Hematopoietic multipotent progenitor cell treated with erythropoietin and hydrocortisone succinate and interleukin-3 and kit ligand, for 8 days (in vitro differentiated cells): Measurements from ENCODE around the gene BTG4.

ENCODE experiments used
- DNase-seq: peaks from one replicate; pipeline ENCODE4 v3.0.0-alpha.2; 2015

BTG4 gene

DNA sequence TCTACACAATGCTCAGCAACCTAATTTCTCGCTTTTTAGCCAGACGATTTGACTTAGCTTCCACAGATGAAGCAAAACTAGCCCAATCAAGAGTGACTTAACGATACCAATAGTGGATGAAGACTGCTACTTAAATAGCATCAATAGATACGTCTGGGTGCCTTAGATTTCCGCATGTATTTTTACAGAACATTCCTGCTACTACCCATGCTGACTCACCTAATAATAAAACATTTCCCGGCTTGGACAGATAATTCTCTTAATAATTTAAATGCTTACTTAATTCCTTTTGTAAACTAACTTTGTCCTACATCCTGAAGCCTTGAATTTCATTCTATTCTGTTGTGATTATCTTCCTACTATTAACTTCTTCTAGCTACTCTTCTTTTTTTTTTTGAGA is 23.1 kb upstream of the BTG4 start:
- no peak for DNase-seq

DNA sequence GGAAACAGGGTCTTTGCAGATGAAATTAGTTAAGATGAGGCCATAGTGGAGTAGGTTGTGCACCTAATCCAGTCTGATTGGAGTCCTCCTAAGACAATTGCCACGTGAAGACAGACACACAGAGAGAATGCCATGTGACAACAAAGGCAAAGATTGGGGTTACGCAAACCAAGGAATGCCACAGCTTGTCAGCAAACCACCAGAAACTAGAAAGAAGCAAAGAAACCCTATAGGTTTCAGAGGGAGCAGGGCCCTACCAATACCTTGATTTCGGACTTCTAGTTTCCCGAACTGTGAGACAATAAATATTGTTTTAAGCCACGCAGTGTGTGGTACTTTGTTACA is 20.2 kb upstream of the BTG4 start:
- no peak for DNase-seq

DNA sequence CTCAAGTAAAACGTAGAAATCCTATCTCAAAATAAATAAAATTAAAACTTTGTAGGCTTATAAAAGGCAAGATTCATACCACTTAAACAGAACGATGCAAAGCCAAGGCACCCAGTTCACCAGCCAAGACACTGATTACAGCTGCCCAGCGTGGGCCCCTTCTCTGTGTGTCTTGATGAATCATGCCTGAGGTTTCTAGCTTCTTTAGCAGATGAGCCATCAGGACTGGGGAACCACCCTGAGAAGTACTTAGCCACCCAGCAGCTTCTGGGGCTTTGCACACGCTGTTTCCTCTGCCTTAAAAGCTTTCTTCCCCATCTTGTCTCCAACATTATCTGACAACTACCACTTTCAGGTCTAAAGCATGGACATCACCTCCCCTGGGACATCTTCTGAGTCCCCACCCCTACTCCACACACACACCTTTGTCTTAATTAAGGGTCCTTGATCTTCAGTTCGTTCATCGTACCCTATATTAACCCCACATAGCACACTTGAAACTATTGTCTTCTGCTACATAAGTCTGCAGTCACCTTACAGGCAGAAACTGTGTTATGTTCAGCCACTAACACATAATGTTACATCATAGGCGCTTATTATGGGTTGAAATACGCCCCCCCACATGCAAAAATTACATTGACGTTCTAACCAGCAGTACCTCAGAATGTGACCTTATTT is 19.6 kb upstream of the BTG4 start:
- DNase-seq, result no peak

DNA sequence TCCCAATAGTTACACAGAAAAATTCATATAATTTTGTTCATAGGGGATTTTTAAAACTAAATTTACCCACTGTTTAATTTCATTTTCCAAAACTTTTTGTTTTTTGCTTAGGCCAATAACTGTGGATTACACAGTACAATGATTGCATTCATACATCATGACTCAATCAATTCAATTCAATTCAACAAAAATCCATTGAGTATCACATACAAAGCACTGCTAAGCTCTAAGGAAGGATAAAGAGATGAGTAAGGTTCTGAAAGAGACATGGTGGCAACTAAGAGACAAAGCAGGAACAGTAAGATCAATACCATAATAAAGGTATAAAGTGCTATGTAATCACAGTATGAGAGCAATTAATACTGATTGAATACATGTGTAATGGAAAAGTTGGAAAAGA is 18.9 kb upstream of the BTG4 start:
- no peak for DNase-seq

DNA sequence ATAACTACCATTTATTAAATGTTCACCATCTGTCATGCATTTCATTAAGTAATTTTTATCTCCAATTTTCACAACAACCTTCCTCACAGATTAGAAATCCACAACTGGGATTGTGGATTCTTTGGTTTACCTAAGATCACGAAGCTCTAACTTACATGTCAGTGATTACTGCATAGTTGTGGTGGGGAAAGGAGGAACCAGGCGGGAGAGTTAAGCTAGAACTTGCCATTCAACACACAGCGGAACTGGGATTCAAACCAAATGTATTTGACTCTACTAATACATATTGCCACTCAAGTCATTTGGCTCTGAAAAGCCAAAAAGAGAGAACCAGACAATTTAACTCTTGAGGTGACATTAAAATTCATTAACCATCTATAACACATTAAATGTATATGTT is 17.9 kb upstream of the BTG4 start:
- no peak for DNase-seq

DNA sequence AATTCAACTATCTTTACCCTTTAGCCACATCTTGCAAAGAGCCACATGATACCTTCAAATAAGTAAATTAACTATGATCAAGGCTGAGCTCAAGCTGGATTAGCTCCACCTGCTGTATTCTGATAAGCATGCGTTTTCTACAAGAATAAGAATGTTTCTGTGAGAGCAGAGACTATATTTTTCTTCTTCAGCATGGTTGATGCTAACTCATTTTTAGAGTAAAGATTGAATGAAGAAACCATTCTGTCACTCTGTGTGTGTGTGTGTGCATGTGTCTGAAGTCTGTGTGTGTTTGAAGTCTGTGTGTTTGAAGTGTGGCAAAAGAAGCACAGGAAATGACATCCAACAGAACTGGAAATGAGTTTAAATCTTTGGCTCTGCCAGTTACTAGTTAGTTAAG is 16.4 kb upstream of the BTG4 start:
- peak; percentile 41 for DNase-seq

DNA sequence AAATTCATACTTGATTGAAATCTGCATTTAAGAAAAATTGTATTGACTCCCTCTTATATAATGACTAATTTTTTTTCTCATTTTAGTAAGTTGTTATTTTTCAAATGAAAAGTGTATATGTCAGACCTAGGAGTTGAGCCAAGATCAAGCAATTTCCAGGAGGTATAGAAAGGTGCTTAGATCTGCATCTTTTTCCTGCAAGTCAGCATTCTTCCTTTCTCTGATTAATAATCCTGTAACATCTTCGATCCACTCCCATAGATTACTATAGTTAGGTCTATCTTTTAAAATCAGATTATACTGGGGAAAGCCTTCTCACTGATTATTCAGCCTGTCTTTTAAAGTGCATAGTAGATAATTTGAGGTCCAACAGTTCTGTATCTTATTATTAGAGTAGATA is 15.1 kb upstream of the BTG4 start:
- no peak for DNase-seq

DNA sequence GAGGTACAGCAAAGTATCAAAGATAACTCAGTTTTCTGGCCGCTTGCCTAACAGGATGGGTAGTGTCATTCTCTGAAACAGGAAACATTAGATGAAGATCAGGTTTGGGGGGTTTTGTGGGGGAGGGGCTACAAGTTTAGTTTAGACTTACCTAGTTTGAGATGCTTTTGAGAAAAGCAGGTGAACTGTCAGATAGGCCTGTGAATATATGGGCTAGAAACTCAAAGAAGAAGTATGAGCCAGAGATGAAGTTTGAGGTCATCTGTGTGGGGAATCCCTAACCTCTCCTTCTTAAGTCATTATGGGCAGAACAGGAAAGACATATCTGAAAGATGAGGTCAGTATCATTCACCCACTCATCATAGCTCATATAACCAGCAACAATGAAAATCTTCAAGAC is 14.3 kb upstream of the BTG4 start:
- DNase-seq, result no peak

DNA sequence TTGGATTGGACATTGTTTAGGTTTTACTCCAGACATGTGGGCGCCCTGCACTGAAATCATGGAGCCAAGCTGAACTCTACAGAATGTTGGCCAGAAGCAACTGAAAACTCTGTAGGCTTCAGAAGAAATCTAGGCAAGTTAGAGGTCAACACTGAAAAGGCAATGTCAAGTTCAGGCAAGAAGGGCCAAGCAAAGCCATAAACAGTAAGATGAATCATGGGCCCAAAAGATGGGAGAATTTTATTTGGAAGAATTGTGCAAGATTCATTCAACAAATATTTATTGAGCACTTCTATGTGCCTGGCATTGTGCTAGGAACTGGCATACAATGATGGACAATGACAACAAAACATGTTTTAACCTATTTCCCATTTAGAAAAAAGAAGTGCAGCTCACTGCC is 13.3 kb upstream of the BTG4 start:
- no peak for DNase-seq

DNA sequence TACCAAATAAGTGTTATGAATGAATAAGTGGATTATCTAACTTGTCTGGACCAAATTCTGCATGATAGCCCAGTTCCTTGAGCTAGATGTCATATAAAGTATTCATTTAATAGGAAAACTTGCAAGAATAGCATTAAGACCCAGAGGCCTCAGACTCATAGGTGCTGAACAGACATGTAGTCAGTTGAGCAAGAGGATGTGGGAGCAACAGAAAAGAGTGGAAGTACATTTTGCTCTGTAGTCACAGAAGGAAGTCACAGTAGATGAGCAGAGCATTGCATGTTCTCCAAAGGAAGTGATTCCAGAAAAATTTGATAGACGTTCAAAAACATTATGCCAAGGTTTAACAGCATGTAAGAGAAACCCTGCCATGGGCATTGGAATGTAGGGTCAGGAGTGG is 11.9 kb upstream of the BTG4 start:
- DNase-seq, result no peak

DNA sequence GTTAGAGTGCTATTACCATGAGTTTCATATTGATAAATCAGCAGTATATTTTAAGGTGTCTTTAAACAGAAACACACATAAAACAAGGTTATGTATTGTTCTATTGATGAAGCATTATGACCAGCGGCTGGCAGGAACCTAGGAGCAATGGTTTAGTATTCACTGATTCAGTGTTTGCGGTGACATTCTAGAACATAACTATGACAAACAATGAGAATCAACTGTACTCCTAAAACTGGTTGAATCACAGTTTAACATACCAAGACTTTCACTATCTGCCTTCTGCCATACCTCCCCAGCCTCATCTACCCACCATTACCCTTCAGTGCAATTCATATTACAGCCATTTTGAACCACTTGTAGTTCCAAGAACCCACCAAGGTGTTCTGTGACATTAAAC is 11.2 kb upstream of the BTG4 start:
- DNase-seq, result no peak

DNA sequence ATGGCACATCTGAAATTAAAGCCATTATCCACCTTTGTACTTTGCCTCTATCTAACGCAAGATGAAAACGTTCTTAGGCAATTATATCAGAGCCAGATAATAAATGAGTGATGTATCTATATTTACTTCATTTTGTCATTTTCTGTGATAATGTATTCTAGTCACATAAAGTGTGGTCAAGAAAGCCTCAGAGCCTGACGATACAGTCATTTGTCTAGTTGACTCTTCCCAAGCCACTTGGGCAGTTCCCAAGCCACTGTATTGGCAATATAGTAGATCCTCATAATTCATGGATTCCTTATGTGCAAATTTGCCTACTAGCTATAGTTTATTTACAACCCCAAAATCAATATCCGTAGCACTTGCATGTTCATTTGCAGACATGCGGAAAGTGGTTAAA is 10.2 kb upstream of the BTG4 start:
- DNase-seq, result no peak

DNA sequence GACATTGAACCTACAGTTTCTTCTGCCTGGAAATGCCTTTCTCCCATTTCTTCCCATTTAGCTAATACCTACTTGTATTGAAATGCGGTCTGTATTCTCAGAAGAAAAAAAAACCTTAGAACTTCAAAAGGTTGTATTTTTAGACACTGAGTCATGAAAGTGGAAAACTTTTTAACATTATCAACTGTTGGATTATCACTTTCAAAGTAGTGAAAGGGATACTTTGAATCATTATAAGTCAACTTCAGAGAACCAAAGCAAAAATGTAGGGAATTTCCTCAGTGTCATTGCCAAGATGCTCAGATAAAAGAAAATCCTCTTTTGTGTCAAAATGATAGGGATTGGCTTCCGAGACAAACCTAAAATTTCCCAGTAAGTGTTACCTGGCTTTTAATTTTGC is 8.9 kb upstream of the BTG4 start:
- DNase-seq, result no peak

DNA sequence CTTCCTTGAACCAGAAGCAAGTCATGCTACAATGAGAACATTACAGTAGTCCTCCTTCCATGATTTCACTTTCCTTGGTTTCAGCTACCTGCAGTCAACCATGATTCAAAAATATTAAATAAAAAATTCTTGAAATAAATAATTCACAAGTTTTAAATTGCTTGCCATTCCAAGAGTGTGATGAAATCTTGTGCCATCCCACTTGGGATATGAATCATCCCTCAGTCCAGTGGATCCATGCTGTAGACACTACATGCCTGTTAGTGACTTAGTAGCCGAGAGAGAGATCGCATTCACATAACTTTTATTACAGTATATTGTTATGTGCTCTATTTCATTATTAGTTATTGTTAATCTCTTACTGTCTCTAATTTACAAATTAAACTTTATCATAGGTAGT is 8.4 kb upstream of the BTG4 start:
- DNase-seq, result no peak

DNA sequence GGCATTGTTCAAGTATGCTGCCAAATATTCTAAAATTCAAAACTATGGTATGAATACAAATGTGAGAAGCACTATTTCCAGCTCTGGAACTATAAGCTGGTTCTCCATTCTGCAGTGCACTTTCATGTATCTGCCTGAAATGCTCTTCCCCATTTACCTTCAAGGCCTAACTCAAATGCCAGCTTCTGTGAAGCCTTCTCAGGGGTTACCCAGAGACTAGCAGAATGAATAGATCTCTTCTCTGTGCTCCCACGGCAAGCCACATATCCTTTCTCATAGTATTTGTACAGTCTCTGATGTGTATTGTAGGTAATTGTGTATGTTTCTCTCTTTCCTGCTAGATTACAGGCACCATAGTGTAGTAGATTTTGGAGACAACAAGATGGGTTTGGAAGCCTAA is 6.5 kb upstream of the BTG4 start:
- DNase-seq, result no peak

DNA sequence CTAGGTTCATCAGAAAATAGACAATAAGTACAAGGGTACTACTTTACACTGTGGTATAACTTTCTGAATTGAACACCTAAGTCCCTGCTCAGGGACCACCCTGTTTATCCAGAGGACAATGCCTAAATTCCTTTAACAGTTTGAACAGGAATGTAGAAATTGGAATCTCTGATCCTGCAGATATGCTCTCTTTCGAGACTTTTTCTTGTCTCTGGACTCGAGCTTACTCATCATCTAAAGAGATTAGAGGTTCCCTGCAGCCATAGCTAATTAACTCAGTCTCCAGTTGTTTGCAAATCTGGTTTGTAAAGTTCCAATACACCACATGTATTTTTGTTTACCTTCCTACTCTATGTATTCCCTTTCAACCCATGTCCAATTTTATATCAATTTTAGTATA is 3.4 kb upstream of the BTG4 start:
- no peak for DNase-seq

DNA sequence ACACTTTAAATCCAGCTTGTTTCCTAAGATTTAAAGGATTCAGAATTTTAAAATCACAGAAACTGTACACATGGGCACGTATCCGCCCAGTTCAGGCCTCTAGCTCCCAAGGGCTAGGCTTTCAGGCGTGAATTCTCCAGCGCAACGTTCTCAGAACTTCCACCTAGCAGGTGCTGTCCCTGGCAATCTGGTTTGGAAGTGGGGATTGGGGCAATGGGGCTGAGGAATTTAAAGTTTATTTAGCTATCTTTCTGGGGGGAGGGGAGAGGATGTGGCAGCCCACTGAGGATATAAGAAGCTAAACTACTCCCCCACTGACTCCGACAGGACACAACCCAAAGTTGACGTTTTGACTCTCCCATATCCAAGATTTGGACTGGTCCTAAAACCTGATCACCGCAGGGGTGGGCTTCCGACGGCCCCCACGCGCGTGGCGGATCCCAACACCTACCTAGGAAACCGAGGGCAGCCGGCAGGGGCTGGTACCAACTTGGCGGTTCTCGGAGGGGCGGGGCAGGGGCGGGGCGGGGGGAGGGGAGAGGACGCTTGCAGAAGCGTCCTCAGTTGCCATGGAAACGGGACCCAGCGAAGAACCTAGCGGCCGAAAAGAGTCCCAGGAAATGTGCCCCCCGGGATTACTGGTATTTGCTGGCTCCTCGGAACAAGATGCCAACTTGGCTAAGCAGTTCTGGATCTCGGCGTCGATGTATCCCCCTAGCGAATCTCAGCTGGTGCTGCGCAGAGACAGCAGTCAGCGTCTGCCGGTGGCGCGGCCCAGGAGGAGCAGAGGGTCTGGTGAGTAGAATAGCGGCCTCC is 2.2 kb upstream of the BTG4 start, which contains the start of gene HOATZ:
Gene HOATZ (plus strand): TSS at position 563 of the 816 bp plus-strand sequence. CDS start 7 bp downstream, at position 570.
- peak; percentile 4 for DNase-seq

DNA sequence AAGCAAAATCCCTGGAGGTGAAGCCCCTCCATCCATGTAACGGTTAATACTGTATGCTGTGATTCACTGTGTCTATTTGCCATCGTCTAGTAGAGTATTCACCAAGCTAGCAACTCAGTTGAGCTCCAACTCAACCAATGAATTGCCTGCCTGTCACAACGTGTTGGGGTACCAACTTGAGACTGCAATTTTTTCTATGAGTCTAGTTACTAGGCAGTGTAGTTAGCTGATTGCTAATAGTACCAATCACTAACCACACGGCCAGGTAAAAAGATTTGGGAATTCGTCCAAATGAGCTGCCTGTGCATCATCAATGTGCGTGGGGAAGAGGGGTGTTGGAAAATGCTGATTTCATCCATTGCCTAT is 1.0 kb upstream of the BTG4 start:
- no peak for DNase-seq

DNA sequence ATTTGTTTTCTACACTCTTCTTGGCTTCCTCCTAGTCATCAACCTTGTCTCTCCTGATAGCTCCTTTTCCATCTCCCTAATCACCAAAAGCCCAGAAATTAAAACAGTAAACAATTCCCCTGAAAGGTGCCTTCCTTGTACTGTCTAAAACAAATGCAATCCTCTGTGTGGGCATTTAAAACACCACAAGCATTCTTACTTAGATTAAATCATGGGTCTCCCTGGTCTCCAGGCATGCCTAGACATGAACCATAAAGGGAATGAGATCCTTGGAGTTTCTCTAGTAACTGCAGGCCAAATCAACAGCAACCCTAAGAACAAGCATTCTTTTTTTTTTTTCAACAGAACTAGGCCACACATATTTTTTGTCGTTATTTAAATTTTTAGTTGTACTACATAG is 1.9 kb downstream of the BTG4 start:
- DNase-seq, result peak; percentile 5

DNA sequence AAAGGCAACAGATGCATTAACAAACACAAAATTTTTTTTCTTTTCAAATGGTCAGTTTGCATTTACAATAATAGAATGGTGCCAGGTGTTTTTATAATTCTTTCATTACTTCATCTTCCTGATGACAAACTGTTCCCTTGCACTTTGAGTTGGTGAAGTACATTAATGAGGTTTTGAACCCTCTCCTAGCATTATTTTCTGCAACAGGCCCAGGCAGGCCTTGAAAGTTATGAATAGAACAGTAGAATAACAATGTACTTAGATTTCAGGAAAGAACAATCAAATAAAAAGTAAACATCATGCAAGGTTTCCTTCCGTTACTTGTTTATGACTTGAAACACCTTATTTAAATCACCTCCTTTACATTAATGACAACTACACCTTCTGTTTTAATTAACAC is 9.6 kb downstream of the BTG4 start:
- no peak for DNase-seq

DNA sequence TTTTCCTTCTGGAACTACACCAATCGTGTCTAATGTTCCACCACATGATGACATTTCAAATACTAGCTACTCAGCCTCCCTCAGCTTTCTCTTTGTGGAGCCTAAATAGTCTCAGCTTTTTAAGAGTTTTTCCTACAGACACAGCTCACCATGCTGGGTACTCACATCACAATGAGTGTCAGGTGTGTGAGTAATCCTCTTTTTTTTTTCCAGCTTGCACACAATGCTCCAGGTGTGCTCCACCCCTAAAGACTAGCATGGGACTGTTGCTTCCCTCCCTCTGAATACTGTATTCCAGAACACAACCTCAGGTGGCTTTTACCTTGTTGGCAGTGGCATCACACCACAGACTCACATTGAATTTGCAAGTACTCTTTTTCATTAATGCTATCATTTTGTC is 11.7 kb downstream of the BTG4 start:
- no peak for DNase-seq

DNA sequence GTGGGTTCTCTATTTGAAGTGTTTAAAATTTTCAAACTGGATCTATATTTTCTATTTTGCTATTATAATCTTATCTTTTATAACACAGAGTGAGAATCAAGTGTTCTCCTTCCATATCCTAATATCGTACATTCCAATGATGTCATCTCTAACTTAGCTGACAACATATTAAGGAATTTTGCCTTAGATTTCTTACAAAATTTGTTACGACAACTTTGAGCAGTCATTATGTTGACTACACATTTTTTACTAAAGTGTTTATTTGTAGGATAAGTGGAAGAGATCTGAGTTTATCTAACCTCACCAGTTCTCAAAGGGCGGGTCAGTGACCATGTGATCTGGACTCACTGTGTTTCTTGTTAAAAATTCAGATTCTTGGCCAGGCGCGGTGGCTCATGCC is 12.7 kb downstream of the BTG4 start:
- no peak for DNase-seq

DNA sequence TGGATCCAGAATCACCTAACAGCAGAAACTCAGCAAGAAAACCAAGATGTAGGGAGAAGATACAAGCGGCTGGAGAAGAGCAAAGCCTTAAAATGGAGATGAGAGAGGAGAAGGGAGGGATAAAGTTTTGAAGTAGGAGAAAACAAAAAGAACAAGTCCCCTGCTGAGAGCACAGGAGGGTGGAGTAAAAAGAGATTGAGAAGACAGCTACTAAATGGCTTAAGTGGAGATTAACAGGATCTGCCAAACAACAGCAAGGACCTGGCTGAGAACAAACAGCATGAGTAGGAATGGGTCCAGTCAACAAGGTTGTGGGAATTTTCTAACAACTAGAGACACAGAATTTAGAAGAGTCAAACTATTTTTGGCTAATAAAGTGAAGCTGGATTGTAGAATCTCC is 18.1 kb downstream of the BTG4 start:
- DNase-seq, result no peak

DNA sequence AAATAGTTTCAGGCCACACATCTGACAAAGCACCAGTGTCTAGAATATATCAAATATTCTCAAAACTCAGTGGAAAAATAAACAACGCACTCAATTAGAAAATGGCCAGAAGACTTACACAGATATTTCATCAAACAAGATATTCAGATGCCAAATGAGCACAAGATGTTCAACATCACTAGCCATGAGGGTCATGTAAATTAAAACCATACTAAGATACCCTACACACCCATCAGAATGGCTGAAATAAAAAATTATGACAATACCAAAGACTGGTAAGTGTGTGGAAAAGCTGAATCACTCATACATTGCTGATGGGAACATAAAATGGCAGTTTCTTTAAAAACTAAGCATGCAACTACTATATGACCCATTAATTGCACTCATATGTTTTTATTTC is 21.7 kb downstream of the BTG4 start:
- no peak for DNase-seq

DNA sequence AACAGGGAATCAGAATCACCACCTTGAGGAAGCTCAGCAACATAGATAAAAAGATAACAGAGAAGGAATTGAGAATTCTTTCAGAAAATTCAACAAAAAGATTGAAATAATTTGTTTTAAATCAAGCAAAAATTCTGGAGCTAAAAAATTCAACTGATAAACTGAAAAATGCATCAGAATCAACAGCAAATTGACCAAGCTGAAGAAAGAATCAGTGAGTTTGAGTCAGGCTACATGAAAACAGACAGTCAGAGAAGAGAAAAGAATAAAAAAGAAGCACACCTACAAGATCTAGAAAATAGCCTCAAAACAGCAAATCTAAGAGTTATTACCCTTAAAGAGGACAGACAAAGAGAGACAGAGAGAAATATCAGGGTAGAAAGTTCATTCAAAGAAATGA is 28.8 kb downstream of the BTG4 start:
- DNase-seq, result no peak
